ENCODE data around the gene MRPS7.

MRPS7 gene

GRCh38 chr17:75261336-75262111, at the start of gene MRPS7, which contains the start of gene GGA3:
Gene MRPS7, plus strand, starts transcription at chr17:75261879. Its CDS starts 22 bp downstream, at chr17:75261901.
Gene GGA3, minus strand, starts transcription at chr17:75261606. Its CDS starts 19 bp downstream, at chr17:75261587.
- DNase-seq: peak; percentile 97

GRCh38 chr17:75218131-75218530, 43.5 kb upstream of the MRPS7 start:
- no peak for DNase-seq

GRCh38 chr17:75219815-75220214, 41.9 kb upstream of the MRPS7 start:
- DNase-seq: no peak

GRCh38 chr17:75225016-75225415, 36.7 kb upstream of the MRPS7 start:
- DNase-seq: no peak

GRCh38 chr17:75227729-75228128, 34.0 kb upstream of the MRPS7 start:
- DNase-seq: no peak

- no peak for DNase-seq
Measured at GRCh38 chr17:75228305-75228704, 33.4 kb upstream of the MRPS7 start.

GRCh38 chr17:75228847-75229246, 32.8 kb upstream of the MRPS7 start:
- no peak for DNase-seq

GRCh38 chr17:75231071-75231470, 30.6 kb upstream of the MRPS7 start:
- DNase-seq: no peak

GRCh38 chr17:75231741-75232464, 29.8 kb upstream of the MRPS7 start:
- DNase-seq: no peak

- DNase-seq: no peak
Measured at GRCh38 chr17:75232786-75233185, 28.9 kb upstream of the MRPS7 start.

GRCh38 chr17:75237100-75238014, 24.3 kb upstream of the MRPS7 start:
- DNase-seq: no peak

- DNase-seq: no peak
Measured at GRCh38 chr17:75238020-75238580, 23.6 kb upstream of the MRPS7 start.

GRCh38 chr17:75238684-75239191, 22.9 kb upstream of the MRPS7 start:
- no peak for DNase-seq

- DNase-seq: no peak
Measured at GRCh38 chr17:75239214-75239613, 22.5 kb upstream of the MRPS7 start.

GRCh38 chr17:75239778-75240393, 21.8 kb upstream of the MRPS7 start:
- DNase-seq: no peak

GRCh38 chr17:75240394-75241142, 21.1 kb upstream of the MRPS7 start:
- DNase-seq: no peak

- no peak for DNase-seq
Measured at GRCh38 chr17:75241143-75241430, 20.6 kb upstream of the MRPS7 start.

- no peak for DNase-seq
Measured at GRCh38 chr17:75241502-75241901, 20.2 kb upstream of the MRPS7 start.

GRCh38 chr17:75241996-75242460, 19.7 kb upstream of the MRPS7 start:
- DNase-seq: no peak

GRCh38 chr17:75242461-75243042, 19.1 kb upstream of the MRPS7 start:
- DNase-seq: no peak
